CD4-positive, alpha-beta T cell treated with Interleukin-1 beta for 1 hour (primary cell): ENCODE results near the gene CES1.
"Not testable (repeated sequence)": the region's sequence is repeated elsewhere in the genome, so short reads cannot be mapped to it uniquely, and the experiment has no call there.

ENCODE experiments used
- DNase-seq, 2 donors: peaks; one replicate each; pipeline ENCODE4 v3.0.0-alpha.2; 2020 to 2022

CES1 gene

DNA sequence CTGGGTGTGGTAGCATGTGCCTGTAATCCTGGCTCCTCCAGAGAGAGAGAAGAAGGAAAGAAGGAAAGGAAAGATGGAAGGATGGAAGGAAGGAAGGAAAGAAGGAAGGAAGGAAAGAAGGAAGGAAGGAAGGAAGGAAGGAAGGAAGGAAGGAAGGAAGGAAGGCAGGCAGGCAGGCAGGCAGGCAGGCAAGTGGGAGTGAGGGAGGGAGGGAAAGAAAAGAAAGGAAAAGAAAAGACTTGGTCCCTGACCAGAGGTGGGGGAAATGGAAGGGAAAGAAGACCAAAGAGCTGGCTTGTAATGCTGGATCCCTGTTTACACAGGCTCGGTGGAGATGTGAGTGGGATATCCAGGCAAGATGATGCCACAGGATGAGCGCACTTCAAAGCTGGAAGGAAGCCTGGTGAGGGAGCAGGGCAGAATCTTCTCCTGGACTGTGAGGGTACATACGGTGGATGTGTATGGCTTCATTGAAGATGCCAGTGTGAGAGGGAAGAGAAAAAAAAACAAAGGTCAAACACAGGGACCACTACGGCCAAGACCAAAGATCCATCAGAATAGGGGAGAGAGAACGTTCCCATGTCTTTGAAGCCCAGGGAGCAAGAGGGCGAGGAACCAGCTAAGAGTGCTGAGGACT is 2.1 kb downstream of the CES1 start:
- no peak for DNase-seq

DNA sequence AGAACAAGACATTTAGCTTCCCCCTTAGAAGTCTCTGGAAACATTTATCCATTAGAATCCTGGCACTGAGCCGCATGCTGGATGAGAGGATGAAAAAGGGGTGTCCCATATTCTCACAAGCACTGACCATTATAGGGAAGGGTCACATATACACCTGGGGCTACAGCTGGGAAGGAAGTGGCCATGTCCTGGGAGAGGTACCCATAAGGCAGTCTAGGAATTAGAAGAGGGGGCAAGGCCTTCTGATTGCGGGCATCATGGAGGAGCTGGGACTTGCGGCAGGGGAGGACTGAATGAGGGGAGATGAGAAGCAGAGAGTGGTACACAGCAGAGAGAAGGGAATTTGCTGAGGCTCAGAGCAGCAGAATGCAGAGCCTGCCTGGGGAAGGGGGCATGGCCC is 3.7 kb downstream of the CES1 start:
- not testable (repeated sequence) for DNase-seq

DNA sequence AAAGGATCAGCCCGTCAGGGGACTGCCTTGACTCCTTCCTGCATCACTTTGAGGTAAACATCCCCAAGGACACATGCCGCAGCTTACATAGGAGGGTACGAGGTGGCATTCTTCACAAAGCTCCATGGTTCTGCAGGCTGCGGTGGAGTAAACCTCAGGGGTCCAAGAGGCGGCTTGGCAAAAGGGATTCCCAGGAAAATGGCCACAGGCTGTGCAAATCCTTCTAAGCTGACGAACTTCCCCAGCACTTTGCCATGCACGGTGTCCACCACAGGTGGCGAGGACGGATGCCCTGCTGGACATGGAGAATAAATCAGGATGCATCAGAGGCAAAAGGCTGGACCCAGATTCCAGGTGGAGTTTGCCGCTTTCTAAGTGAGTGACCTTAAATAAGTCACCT is 4.2 kb downstream of the CES1 start:
- DNase-seq = no peak

DNA sequence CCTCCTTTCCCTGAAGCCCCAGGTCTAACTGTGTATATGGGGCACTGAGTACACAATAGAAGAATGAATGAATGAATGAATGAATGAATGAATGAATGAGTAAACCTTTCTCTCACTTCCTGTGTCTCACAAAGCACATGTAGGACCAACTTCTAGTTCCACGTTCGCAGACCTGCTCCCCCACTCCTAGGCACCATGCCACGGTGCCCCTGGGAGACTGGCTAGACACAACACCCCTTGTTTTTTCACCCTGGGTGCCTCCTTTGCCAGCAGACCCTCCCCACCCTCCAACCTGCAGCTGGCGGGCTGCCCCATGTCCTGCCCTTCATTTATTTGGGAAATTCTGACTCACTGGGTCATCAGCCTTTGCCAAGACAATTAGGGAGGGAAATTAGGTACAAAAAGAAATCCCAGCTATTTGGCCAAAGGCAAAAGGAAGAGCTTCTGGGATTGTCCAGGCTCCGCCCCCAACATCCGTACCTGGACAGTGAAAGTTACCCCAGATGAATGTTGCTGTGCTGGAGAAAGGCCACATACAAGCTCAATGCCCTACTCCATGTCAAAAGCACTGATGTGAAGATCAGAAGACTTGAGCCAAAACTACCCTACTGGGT is 7.7 kb downstream of the CES1 start:
- DNase-seq = no peak

DNA sequence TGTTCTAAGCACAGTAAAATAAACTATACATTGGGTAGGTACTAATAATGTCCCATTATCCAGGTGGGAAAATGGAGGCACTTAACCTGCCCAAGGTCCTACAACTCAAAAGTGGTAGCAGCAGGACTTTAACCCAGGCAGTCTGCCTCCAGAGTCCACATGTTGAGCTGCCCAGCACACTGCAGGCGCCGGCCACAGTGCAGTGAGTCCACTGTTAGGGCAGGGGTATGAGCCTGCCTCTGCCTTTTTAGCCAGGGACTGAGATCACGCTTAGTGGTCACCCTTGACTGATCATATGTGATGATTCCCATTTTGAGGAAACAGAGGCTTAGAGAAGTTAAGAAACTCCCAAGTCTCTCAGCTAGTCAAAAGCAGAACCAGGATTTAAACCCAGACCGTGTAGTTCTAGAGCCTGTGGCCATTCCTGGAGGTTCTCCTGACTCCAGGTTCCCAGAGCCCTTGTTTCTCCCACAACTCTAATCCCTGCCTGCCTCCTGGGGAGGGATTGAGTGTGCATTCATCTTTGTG is 8.4 kb downstream of the CES1 start:
- no peak for DNase-seq

DNA sequence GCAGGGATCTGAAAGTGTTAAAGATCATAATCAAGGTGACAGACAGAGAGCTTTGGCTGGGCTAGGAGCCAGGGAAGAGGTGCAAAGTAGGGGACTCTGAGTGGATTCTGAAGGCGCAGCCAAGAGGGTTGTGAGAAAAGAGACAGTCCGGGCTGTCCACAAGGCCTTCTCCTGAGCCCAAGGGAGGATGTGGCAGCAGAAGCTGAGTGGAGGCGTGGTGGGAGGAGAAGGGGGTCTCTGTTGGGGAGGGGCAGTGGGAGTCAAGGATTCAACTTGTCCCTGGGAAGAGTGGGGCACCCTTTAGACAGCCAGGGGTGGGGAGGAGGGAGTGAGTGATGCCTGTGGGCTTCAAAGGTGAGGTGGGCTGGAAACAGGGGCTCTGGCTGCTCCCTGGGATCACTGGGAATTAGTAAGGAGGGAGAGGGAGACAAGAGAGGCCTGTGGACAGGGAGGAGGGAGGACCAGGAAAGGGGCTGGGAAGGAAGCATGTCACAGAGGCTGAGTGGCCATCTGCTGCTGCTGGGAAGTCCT is 10.6 kb downstream of the CES1 start:
- no peak for DNase-seq

DNA sequence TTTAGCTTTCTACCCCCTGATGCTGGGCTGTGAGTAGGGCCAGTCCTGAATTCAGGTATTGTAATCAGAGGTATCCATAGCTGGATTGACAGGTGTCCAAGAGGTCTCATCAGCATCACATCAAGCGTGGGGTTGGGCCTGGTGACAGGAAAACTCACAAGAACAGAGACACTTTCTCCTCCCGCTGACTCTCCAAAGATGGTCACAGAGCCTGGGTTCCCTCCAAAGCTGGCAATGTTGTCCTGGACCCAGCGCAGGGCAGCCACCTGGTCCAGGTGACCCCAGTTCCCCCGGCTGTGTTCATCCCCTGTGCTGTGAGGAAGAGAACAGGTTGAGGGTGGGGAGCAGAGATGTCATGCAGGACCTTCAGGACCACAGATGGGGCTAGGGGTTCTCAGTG is 11.7 kb downstream of the CES1 start:
- DNase-seq = no peak

DNA sequence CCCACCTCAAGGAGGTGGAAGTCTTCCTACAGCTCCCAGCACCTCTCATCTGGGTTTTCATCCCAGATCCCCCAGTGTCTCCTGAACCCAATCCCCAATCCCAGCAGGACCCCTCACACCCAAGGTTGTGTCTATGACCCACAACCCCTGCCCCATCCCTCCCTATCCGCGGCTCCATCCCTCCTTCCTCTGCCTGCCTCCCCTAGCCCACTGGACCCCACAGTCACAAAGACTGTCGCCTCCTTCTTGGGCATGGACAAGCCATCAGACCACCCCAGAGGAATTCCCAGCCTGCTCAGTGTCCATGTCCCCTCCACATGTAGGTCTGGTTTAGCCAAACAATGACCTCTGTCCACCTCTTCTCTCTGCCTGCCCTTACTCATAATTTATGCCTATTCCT is 12.3 kb downstream of the CES1 start:
- DNase-seq = no peak

DNA sequence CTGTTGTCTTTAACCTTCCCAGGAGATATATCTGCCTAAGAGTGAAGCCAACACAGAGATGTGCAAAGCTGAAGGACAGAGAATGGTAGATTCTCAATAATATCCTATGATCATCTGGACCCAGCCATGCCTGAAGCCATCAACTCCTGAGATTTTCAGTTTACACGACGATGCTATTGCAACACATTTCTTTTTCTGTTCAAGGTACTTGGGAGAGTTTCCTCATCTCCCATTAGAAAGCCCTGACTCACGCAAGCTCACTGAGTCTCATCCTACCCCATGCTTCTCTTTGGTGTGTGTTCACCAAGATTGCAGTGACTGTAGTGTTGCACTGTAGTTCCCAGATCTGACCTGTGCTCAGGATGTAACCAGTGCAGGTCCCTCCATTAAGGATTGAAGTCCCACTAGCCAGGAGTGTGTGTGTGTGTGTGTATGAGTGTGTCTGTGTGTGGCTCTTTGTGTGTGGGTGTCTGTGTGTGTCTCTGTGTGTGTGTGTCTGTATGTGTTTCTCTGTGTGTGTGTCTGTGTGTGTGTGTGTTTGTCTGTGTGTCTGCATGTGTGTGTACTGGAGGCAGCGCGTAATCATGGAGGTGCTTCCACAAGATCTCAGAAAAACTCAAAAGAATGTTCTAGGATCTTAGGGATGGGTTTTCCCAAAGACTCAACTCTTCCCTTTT is 15.5 kb downstream of the CES1 start:
- DNase-seq = no peak

DNA sequence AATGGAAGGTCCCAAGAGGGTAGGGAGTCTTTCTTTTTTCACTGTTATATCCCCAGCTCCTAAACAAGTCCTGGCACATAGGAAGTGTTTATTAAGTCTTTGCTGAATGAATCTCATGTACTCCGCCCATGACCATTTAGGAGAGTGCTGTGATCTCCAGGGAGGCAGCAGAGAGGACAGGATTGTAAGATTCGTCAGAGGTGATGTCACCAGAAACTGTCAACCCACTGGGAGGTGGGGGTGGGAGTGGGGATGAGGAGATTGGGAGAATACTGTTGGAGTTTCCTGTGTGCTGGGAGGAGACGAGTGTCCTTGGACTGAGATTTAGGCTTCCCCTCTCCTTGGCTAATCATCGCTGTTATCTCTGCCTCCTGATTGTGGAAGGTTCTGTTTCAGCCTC is 16.7 kb downstream of the CES1 start:
- DNase-seq = not testable (repeated sequence)

DNA sequence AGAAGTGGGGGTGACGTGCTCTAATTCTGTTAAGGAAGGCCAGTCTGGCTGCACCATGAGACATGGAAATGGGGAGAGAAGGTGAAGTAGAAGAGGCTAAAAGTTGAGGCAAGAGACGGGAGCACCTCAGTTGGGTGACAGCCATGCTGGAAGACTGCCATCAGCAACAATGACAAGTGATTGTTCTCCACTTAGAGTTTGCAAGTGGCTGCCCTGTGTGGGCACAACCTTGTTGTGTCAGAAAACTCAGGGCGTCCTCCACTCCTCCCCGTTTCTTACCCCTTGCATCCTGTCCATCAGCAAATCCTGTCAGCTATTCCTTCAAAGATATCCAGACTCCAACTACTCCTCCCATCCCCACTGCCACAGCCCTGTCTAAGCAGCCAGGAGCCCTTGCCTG is 17.6 kb downstream of the CES1 start:
- DNase-seq = no peak

DNA sequence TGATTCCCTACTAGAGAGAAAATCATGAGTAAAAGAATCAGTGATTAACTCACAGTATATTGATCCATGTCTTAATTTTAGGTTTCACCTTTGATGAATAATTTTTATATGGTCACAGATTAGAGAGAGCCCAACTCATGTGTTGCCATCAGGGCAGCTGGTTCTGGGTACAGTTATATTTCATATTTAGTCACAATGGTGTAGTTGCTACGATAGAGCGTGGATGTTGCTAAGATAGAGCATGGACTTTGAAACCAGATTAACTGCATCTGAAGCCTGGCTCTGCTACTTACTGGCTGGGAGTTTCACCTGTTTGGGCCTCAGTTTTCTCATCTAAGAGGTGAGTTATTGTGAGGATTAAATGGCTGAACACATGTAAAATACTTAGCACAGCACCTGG is 18.7 kb downstream of the CES1 start:
- DNase-seq = not testable (repeated sequence)

DNA sequence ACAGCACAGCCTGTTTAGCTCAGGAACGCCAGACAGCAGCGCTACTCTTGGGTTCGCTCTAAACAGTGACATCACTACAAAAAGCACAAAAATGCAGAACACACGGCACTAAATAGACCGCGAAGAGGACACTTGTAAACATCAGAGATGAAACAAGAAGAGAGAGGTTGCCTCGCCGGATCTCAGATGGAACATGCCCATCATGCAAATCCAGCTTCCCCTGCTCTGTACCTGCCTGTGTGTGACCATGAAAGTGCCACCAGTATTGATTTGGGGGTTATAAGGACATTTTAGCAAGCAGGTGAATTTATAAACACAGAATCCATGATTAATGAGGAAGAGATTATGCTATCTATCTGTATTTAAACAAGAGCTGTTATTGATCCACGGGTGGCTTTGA is 19.2 kb downstream of the CES1 start:
- DNase-seq = not testable (repeated sequence)

DNA sequence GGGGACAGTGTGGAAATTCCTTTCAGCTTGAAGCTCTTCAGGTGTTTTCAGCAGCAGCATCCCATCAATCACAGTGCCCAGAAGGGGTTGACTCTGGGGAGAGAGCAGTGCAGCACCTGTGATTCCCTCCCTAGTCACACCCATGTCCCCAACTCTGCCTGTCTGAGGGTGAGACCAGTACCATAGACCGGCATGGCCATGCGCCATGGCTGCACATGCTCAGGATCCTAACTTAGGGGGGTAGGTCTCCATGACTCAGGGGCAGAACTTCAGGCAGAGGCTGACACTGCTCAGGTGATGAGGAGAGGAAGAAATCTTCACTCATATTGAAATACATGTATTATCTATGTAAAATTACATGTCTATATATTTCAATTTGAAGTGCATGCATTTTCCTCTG is 19.9 kb downstream of the CES1 start:
- no peak for DNase-seq

DNA sequence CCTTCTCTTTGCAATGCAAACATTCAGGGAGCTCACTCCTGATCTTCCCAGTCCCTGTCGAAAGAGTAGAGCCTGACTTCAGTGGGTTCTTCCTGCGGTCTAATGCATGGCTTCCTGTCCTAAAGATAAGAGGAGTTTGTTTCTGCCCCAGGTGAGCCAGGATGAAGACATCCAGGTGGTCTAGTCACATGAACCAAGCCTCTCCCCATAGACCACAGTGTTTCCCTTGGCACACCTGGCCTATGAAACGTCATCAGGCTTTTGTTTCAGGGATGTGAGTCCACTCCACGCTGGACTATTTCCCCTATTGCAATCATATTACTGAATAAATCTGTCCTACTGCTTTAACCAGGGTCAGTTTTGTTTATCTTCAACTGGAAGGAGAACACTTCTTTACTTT is 21.1 kb downstream of the CES1 start:
- DNase-seq = no peak

DNA sequence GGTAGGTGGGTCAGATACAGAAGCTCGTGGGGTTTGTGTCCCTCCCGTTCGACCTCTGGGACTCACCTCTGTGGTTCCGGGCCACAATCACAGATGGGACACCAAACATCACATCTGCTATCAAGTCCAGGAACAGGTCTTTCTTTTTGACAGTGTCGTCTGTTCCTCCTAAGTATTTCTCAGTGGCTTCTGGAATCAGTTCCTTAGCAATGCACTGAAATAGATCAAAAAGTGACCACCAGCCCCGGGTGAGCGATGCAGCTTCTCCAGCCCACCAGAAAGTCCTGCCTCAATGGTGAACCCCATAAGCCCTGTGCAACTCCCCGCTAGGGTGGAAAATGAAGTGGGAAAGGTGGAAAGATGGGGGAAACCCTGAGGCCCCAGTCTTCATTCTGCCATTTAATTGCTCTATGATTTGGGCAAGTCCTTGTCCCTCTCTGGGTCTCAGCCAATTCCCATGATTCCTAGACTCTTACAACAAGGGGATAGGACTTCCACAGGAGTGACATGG is 22.4 kb downstream of the CES1 start:
- DNase-seq = no peak

DNA sequence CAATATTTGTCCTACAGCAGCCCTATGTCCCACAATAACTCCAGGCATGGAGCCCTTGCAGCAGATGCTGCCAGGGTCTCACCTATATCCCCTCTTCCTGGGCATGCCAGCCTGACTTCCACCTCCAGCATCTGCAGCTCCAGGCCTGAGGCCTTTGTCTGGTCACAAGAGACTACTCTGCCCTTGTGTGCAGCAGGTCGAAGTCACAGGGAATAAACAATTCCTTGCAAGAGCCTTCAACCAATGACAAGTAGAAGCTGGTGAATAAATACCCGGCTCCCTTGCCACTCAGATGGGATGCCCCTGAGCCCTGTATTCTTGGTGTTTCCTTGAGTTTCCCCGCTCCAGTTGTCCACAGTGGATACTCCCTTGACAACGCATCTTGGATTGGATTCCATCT is 23.0 kb downstream of the CES1 start:
- DNase-seq = no peak

DNA sequence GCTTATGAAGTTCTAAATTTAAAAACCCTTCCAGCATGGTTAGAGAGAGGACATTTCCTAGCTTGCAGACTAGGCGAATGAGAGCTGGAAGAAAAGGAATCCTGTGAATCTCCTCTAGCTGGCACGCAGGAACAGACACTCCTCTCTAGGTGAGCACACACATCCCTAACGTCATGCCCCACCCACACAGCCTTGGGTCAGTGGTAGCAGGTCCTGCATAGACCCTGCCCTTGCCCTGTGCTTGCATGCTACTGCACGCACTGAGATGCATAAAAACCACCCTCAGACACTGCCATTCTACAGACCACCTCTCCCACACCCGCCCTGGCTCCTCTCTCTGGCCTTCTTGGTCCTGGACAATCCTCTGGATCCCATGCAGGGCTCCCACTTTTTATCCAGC is 23.5 kb downstream of the CES1 start:
- no peak for DNase-seq

DNA sequence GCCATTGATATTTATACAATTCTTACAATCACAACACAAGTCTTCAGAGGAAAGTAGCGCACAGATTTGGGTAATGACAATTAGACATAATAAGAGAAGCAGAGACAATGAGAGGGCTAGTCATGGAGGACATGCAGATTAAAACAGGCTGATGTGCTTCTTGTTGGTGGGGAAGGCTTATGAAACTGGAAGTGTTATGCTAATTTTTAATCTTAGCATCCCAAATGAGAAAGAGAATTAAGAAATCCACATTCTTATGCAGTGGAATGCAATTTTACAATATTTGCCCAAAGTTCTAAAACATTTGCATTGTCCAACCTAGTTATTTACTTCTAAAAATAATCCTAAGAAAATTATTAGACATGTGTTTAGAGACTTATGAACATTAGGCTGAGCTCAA is 24.6 kb downstream of the CES1 start:
- not testable (repeated sequence) for DNase-seq

DNA sequence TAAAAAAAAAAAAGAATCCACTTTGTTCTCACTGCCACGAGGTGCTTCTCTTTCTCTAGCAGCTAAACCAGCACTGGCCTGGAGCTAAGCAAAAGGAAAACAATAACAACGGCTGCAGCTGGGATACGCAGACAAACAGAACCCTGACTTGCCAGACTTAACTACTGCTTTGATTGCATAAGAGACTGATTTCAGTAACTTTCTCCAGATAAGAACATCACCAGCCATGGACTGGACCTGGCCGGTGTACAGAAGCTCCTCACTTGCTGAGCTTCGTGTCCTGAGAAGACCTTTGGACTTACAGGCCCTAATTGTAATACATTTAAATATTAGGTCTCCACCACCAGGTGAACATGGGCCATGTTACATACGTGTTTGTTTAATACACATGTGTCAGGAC is 27.8 kb downstream of the CES1 start:
- not testable (repeated sequence) for DNase-seq

DNA sequence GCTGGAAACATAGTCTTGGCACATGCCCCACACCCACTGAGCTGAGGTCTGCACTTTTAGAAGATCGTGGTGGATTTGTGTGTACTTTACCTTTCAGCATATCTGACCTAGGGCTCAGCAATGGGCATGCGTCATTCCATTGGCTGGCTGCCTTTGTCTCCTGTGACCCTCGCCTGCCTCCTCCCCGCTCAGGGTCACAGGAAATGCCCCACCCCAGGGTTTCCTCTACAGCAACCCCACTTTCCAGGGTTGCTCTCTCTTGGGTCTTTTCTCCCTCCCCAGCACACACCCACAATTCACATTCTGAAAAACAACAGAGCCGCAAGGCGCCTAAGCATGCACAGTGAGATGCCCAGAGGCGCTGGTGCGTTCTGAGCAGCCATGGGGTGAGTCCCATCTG is 29.2 kb downstream of the CES1 start:
- DNase-seq = not testable (repeated sequence)

DNA sequence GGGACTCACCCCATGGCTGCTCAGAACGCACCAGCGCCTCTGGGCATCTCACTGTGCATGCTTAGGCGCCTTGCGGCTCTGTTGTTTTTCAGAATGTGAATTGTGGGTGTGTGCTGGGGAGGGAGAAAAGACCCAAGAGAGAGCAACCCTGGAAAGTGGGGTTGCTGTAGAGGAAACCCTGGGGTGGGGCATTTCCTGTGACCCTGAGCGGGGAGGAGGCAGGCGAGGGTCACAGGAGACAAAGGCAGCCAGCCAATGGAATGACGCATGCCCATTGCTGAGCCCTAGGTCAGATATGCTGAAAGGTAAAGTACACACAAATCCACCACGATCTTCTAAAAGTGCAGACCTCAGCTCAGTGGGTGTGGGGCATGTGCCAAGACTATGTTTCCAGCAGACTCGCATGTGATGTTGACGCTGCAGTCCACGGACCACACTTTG is 39.9 kb downstream of the CES1 start:
- not testable (repeated sequence) for DNase-seq

DNA sequence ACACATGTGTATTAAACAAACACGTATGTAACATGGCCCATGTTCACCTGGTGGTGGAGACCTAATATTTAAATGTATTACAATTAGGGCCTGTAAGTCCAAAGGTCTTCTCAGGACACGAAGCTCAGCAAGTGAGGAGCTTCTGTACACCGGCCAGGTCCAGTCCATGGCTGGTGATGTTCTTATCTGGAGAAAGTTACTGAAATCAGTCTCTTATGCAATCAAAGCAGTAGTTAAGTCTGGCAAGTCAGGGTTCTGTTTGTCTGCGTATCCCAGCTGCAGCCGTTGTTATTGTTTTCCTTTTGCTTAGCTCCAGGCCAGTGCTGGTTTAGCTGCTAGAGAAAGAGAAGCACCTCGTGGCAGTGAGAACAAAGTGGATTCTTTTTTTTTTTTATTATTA is 41.4 kb downstream of the CES1 start:
- DNase-seq = not testable (repeated sequence)

DNA sequence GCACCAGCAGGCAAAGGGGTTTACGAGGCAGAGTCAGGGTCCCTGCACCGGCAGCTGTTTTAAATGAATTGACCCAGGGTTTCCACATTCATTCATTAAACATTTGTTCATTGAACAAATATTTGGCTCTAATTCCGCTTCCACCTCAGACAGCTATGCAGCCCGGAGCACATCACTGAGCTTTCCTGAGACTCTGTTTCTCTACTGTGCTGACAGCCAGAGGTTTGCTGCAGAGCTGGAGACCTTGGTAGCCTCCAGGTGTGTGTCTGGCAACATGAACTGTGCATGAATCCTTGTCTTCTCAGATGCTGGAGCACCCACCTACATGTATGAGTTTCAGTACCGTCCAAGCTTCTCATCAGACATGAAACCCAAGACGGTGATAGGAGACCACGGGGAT is 42.7 kb downstream of the CES1 start:
- not testable (repeated sequence) for DNase-seq
